Peyer's patch (tissue), 4 donors: ENCODE measurements around the gene NEAT1. TPM values are rescaled to one million over a fixed set of nuclear protein-coding genes. Genes with fewer than 3 reads are reported as not detected.
"Not testable (repeated sequence)": the region's sequence is repeated elsewhere in the genome, so short reads cannot be mapped to it uniquely, and the experiment has no call there.

Experiments
- DNase-seq, 3 donors: peaks; one replicate each; pipeline ENCODE4 v3.0.0-alpha.2; 2017 to 2019
- H3K27ac ChIP-seq, 4 donors: fragments of 200-600 bp; sonication (generic); one replicate each; pipeline ENCODE4 v1.5.1; 2016 to 2019
- H3K27me3 ChIP-seq, 2 donors: fragments of 200-600 bp; sonication (generic); one replicate each; pipeline ENCODE4 v1.5.1; 2019
- H3K36me3 ChIP-seq, 3 donors: fragments of 200-600 bp; sonication (generic); one replicate each; pipeline ENCODE4 v1.5.1; 2016 to 2019
- H3K4me1 ChIP-seq, 4 donors: fragments of 200-600 bp; sonication (generic); one replicate each; pipeline ENCODE4 v1.5.1; 2016 to 2019
- H3K4me3 ChIP-seq, 4 donors: fragments of 200-600 bp; sonication (generic); 1 replicate in 3 of 4; 2 replicates in 1 of 4; pipeline ENCODE4 v1.5.1; 2016 to 2019; ENCODE audit warnings: mild to moderate bottlenecking in 1 of 4
- H3K9me3 ChIP-seq, 4 donors: fragments of 200-600 bp; sonication (generic); one replicate each; pipeline ENCODE4 v1.5.1; 2016 to 2019; ENCODE audit warnings: mild to moderate bottlenecking in 1 of 4
- POLR2A ChIP-seq, 2 donors: fragments of 450-650 bp; IDR thresholded peaks; one replicate each; pipeline ENCODE4 v1.5.1; 2017; ENCODE audit warnings: antibody characterized with exemption in 2 of 2, mild to moderate bottlenecking in 2 of 2, moderate library complexity in 2 of 2
- total RNA-seq, 4 donors: library from RNA; depleted of rRNA; stranded (reverse); fragments of >200 nt; gene quantifications; one replicate each; pipeline ENCODE4 v1.1.0, GENCODE V29; 2016
- TF ChIP-seq, protein P1 (sequence below), 6 experiments: fragments of 450-650 bp in 4 of 6; fragments of 200-600 bp in 2 of 6; sonication (generic) in 1 of 6; IDR thresholded peaks; one replicate each; pipeline ENCODE4 v1.5.1; 2017 to 2019; ENCODE audit warnings: antibody characterized with exemption in 6 of 6, mild to moderate bottlenecking in 3 of 6, moderate library complexity in 1 of 6

The NEAT1 gene
- total RNA-seq, 4 donors from 2014 or later: 705 to 1,411 (median 1,064) TPM

DNA sequence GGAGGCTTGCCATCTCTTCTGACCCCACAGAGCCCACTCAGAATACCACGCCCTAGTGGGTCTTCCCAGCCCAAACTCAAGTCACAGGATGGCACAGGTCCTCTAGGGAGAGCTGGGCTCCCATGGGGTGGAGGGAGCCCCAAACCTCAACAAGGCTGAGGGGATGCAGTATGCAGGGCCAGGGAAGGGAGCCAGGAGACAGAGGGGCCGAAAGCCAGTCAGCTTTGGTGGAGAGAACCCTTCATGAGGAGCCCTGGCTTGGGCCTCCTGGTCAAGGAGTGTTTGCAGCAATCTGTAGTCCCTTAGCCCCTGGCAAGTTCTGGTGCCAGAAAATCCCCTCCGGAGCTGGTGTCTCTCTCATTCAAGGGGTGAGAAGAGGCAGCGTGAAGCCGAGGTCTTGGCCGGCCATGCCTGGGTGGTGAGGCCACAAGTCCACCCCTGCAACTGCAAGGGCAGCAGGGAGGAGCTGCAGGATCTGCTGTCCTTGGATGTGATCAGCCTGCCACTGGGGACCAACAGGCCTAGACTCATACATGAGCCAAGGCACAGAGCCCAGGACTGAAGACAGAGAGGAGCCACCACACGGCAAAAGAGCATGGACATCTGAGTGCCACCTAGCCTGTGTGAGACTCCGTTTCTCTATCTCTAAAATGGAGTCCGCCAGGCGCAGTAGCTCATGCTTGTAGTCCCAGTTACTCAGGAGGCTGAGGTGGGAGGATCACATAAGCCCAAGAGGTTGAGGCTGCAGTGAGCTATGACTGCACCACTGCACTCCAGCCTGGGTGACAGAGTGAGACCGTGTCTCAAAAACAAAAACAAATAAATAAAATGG, 24.1 kb downstream of the NEAT1 start:
- no peaks in the 10 kb centered on the region for H3K9me3 ChIP-seq
- TF ChIP-seq POLR2A (IDR thresholded peaks at IDR 0.05): no peak
- DNase-seq: peak; percentile 24 to 67 (median 58)
- H3K27me3 ChIP-seq: no peaks in the 10 kb centered on the region
- H3K4me3 ChIP-seq: no peak overlapping the region
- H3K27ac ChIP-seq: peak overlapping the region in 3 of 4 donors; percentile 22 to 36 (median 35)
- H3K4me1 ChIP-seq: peaks cover 0 to 11% (median 8%) of the 10 kb centered on the region in 4 donors
- peaks cover 0 to 33% (median 0%) of the 10 kb centered on the region in 3 donors for H3K36me3 ChIP-seq

DNA sequence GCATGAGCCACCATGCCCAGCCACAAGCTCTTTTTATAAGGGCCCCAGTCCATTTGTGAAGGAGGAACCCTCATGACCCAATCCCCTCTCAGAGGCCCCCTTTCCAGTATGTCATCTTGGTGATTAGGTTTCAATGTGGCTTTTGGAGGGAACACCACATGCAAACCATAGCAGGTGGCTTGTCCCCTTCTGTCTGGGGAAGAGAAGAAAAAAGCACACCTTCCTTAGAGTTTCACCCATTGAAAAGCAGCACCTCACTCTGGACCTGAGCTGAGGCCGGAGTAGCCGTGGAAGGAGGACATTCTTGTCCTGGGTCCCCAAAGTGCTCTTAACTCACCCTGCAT, 25.4 kb downstream of the NEAT1 start:
- TF ChIP-seq, protein P1, sequence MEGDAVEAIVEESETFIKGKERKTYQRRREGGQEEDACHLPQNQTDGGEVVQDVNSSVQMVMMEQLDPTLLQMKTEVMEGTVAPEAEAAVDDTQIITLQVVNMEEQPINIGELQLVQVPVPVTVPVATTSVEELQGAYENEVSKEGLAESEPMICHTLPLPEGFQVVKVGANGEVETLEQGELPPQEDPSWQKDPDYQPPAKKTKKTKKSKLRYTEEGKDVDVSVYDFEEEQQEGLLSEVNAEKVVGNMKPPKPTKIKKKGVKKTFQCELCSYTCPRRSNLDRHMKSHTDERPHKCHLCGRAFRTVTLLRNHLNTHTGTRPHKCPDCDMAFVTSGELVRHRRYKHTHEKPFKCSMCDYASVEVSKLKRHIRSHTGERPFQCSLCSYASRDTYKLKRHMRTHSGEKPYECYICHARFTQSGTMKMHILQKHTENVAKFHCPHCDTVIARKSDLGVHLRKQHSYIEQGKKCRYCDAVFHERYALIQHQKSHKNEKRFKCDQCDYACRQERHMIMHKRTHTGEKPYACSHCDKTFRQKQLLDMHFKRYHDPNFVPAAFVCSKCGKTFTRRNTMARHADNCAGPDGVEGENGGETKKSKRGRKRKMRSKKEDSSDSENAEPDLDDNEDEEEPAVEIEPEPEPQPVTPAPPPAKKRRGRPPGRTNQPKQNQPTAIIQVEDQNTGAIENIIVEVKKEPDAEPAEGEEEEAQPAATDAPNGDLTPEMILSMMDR (IDR thresholded peaks at IDR 0.05): no peak
- TF ChIP-seq POLR2A (IDR thresholded peaks at IDR 0.05): no peak
- Histone ChIP-seq H3K4me3 (no peak overlapping the region), H3K9me3 (no peaks in the 10 kb centered on the region), H3K27me3 (no peaks in the 10 kb centered on the region), H3K27ac (peak overlapping the region in 2 of 4 donors; percentile 1 to 52), H3K4me1 (peaks cover 0 to 1% (median 0%) of the 10 kb centered on the region in 4 donors), H3K36me3 (peaks cover 0 to 25% (median 0%) of the 10 kb centered on the region in 3 donors)
- peak in 2 of 3 donors; percentile 21 to 46 for DNase-seq

DNA sequence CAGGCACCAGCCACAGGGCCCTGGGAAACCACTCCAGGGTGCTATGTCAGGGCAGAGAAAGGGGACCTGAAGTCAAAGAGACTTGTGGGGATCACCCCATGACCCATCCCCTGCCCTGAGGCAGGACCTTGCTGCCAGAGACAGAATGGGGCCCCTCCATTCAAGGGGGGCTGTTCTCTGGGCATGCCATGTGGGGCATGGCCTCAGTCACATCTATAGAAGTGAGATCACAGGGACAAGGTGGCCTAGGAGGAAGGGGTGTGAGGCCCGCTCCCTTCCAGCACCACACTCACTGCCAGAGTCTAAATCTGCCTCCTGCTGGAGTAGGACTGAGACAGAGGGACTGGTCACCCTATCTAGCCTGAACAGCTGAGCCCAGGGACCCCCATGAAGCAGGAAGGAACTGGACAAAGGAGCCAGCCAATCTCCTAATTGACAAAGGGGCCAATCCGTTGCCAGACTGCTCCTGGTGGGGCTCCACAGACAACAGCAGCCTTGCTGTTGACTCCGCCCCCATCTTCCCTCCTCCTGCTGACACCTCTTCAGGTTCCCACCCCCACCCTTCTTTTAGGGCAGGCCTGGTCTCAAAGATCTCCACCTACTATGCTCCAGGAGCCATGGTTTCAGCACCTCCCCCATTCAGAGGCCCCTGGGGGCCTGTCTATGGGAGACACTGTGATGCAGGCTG, 26.0 kb downstream of the NEAT1 start:
- TF ChIP-seq, protein P1 (IDR thresholded peaks at IDR 0.05): no peak
- TF ChIP-seq POLR2A (IDR thresholded peaks at IDR 0.05): no peak
- peaks cover 0 to 19% (median 0%) of the 10 kb centered on the region in 3 donors for H3K36me3 ChIP-seq
- H3K4me1 ChIP-seq: no peaks in the 10 kb centered on the region
- H3K27ac ChIP-seq: peak overlapping the region in 2 of 4 donors; percentile 1 to 52
- H3K9me3 ChIP-seq: no peaks in the 10 kb centered on the region
- no peaks in the 10 kb centered on the region for H3K27me3 ChIP-seq
- H3K4me3 ChIP-seq: no peak overlapping the region
- peak in 2 of 3 donors; percentile 13 to 53 for DNase-seq

DNA sequence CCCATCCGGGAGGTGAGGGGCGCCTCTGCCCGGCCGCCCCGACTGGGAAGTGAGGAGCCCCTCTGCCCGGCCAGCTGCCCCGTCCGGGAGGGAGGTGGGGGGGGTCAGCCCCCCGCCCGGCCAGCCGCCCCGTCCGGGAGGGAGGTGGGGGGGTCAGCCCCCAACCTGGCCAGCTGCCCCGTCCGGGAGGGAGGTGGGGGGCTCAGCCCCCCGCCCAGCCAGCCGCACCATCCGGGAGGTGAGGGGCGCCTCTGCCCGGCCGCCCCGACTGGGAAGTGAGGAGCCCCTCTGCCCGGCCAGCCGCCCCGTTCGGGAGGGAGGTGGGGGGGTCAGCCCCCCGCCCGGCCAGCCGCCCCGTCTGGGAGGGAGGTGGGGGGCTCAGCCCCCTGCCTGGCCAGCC, 28.7 kb downstream of the NEAT1 start:
- not testable (repeated sequence) for H3K4me3 ChIP-seq, H3K9me3 ChIP-seq, H3K4me1 ChIP-seq, H3K27me3 ChIP-seq, DNase-seq, H3K27ac ChIP-seq, H3K36me3 ChIP-seq

DNA sequence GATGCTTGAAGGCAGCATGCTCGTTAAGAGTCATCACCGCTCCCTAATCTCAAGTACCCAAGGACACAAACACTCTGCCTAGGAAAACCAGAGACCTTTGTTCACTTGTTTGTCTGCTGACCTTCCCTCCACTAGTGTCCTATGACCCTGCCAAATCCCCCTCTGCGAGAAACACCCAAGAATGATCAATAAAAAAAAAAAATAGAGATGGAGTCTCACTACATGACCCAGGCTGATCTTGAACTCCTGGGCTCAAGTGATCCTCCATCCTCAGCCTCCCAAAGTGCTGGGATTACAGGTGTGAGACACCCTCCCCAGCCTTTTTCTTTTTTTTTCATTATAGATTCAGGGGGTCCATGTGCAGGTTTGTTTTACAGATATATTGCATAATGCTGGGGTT, 29.7 kb downstream of the NEAT1 start:
- H3K27ac ChIP-seq: peak overlapping the region in 1 of 4 donors; percentile 35
- H3K4me1 ChIP-seq, H3K27me3 ChIP-seq, H3K4me3 ChIP-seq, H3K36me3 ChIP-seq, H3K9me3 ChIP-seq, DNase-seq: not testable (repeated sequence)

DNA sequence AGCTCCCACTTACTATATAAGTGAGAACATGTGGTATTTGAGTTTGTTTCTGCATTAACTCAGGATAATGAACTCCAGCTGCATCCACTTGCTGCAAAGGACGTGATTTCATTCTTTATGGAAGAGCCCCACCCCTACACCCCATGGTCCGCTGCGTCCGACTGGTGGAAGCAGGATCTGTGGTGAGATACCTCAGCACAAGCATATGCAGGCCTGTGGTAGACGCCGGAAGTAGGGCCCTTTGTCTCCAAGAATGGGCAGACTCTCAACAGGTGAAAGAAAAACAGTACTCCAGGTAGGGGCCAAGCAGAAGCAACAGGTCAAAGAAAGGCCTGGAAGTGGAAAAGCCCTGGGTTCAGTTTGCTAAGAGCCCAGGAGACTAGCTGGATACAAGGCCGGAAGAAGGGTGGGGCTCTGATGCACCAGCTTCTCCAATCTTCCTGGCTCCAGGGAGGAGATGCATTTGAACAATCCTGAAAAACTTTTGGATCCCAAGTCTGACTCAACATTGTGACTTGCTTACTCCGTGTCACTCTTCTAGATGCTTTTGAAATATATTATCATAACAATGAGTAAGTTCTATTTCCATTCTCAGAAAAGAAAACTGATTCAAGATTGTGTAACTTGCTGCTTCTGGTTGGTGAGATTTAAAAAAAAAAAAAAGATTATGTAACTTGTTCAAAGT, 30.4 kb downstream of the NEAT1 start:
- H3K4me1 ChIP-seq: peaks cover 0 to 5% (median 4%) of the 10 kb centered on the region in 4 donors
- TF ChIP-seq POLR2A (IDR thresholded peaks at IDR 0.05): no peak
- TF ChIP-seq, protein P1 (IDR thresholded peaks at IDR 0.05): no peak
- no peaks in the 10 kb centered on the region for H3K9me3 ChIP-seq
- DNase-seq: peak in 1 of 3 donors; percentile 47
- no peaks in the 10 kb centered on the region for H3K36me3 ChIP-seq
- H3K27me3 ChIP-seq: no peaks in the 10 kb centered on the region
- peak overlapping the region in 2 of 4 donors; percentile 35 to 79 for H3K27ac ChIP-seq
- no peak overlapping the region for H3K4me3 ChIP-seq
